C4-2B (cell line): ENCODE data around the gene KLK1.

Experiments
- H3K27ac ChIP-seq: fragments of 450-650 bp; 2 replicates; pipeline ENCODE4 v1.5.1; 2017
- ZFX ChIP-seq: fragments of 450-650 bp; IDR thresholded peaks from 2 replicates; pipeline ENCODE4 v1.6.1; 2017
- TF ChIP-seq, protein P1 (sequence below): fragments of 450-650 bp; conservative IDR thresholded peaks from 2 replicates; pipeline ENCODE4 v1.5.1; 2017; ENCODE audit warnings: mild to moderate bottlenecking

KLK1 gene

DNA sequence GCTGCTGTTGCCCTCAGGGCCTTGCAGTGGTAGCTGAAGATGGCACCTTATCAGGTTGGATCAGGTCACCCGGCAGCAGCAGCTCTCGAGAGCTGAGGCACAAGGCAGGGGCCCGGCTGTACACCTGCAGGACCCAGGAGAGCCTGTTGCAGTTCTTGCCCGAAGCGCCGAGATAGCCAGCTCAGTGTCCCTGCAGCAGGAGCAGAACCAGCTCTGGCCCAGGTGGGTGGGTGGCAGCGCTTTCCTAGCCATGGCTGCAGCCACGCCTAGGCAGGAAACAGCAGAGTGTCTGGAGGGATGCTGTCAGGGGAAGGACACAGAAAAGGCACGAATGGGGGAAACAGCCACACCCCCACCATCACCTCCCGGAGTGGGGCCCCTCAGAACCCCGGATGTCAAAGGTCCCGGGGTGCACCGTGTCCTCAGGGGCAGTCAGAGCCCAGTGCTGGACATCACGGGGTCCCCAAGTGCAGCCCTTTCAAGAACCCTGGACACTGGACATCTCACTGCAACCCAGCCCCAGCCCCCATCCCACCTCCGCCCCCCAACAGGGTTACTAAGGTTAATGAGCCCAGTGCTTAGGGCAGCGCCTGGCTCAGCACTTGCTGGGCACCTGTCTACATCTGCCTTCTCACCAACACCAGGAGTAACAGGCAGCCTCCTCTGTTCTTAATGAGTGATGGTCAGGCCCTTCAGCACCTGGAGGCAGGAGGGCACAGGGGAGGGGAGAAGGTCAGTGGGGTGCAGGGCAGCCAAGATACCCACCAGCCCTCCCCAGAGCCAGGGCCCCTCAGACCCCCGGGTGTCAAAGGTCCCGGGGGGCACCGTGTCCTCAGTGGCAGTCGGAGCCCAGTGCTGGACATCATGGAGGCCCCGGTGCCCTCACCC is 24.7 kb downstream of the KLK1 start:
- peak overlapping the region; percentile 61 for H3K27ac ChIP-seq
- TF ChIP-seq ZFX = no peak
- TF ChIP-seq, protein P1, sequence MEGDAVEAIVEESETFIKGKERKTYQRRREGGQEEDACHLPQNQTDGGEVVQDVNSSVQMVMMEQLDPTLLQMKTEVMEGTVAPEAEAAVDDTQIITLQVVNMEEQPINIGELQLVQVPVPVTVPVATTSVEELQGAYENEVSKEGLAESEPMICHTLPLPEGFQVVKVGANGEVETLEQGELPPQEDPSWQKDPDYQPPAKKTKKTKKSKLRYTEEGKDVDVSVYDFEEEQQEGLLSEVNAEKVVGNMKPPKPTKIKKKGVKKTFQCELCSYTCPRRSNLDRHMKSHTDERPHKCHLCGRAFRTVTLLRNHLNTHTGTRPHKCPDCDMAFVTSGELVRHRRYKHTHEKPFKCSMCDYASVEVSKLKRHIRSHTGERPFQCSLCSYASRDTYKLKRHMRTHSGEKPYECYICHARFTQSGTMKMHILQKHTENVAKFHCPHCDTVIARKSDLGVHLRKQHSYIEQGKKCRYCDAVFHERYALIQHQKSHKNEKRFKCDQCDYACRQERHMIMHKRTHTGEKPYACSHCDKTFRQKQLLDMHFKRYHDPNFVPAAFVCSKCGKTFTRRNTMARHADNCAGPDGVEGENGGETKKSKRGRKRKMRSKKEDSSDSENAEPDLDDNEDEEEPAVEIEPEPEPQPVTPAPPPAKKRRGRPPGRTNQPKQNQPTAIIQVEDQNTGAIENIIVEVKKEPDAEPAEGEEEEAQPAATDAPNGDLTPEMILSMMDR = no peak

DNA sequence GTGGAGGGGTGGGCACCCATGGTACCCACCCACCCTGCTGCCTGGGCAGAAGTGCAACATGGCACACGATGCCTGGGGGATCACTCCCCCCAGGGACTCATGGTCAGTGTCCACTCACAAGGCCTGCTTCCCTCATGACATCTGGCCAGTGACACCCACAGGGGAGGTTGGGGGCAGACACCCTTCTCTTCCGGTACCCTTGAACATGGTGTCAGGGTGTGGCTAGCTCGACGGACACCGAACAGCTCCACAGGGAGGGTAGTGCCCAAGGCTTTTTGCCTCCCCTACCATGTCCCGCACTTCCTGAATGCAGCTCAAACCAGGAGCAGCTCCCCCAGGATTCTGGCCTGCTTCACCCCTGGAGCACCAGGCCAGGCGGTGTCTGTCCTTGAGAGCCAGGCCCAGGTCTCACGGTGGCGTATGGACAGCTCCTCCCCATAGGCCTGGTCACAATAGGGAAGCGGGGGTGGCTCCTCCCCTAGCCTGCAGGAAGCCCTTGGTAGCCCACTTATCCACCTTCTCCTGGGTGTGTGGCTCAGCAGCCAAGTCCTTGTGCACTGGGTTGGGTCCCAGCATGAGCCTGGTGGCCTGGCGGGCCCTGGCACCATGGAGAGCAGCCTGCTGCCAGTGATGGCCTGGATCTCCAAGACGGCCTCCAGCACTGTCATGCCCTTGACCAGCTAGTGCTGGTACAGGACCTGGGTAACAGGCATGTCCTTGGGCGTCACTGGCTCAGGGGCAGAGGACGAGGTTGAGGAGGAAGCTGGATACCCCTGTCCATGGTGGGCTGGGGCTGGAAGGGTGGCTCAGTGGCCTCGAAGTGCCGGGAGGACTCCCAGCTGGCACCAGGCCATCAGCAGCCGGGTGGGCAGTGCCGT is 25.6 kb downstream of the KLK1 start:
- TF ChIP-seq, protein P1 = no peak
- no peak for TF ChIP-seq ZFX
- H3K27ac ChIP-seq = peak overlapping the region; percentile 61

DNA sequence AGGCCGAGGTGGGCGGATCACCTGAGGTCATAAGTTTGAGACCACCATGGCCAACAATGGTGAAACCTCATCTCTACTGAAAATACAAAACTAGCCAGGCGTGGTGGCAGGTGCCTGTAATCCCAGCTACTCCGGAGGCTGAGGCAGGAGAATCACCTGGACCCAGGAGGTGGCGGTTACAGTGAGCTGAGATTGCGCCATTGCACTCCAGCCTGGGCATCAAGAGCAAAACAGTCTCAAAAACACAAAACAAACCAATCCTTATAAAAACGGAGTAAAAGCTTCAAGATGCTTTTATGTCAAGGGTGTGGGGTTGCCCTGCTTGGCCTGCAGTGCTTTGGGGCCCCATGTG is 26.2 kb downstream of the KLK1 start:
- TF ChIP-seq, protein P1 = no peak
- TF ChIP-seq ZFX = no peak
- H3K27ac ChIP-seq = peak overlapping the region; percentile 61

GRCh38 chr19:50796634-50797428 is 26.8 kb downstream of the KLK1 start:
- TF ChIP-seq, protein P1 = no peak
- TF ChIP-seq ZFX = no peak
- peak overlapping the region; percentile 61 for H3K27ac ChIP-seq

DNA sequence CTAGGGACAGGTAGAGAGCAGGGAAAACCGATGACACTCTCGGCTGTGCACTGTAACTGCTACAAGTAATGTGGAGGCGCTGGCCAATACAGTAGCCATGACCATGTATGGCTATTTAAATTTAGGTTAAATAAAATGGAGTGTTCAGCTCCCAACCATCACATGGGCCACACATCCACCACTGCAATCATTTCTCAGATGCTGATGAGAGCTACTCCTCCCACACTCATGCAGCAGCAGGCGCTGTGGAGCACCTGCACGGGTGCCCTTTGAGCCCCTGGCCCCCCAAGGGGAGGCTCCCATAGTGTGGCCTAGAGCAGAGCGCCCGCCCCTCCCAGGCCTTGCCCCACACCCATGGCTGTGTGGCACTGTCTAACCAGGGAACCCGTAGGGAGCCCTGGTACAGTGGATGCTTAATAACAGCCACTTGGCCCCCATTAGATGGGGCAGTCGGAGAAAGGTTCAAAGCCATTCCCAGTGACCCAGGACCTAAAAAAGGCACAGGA is 27.4 kb downstream of the KLK1 start:
- TF ChIP-seq ZFX = no peak
- TF ChIP-seq, protein P1 = no peak
- peak overlapping the region; percentile 61 for H3K27ac ChIP-seq

- H3K27ac ChIP-seq = peak overlapping the region; percentile 61
- TF ChIP-seq, protein P1 = no peak
- no peak for TF ChIP-seq ZFX
Observed at GRCh38 chr19:50795664-50796073, 27.9 kb downstream of the KLK1 start.
